Gastrocnemius medialis (tissue), 4 donors: ENCODE results near the gene PTPRN2.

Source experiments
- CTCF ChIP-seq, 5 experiments: fragments of 450-650 bp in 3 of 5; fragments of 200-600 bp in 2 of 5; sonication (generic) in 2 of 5; IDR thresholded peaks in 4 of 5; conservative IDR thresholded peaks in 1 of 5; 1 replicate in 4 of 5; 2 replicates in 1 of 5; pipeline ENCODE4 v1.5.1; 2016 to 2019; ENCODE audit warnings: antibody characterized with exemption in 5 of 5, mild to moderate bottlenecking in 3 of 5, moderate library complexity in 3 of 5
- POLR2A ChIP-seq, 2 donors: fragments of 450-650 bp; IDR thresholded peaks; one replicate each; pipeline ENCODE4 v1.6.1; 2017; ENCODE audit warnings: antibody characterized with exemption in 2 of 2, mild to moderate bottlenecking in 2 of 2, moderate library complexity in 2 of 2

DNA sequence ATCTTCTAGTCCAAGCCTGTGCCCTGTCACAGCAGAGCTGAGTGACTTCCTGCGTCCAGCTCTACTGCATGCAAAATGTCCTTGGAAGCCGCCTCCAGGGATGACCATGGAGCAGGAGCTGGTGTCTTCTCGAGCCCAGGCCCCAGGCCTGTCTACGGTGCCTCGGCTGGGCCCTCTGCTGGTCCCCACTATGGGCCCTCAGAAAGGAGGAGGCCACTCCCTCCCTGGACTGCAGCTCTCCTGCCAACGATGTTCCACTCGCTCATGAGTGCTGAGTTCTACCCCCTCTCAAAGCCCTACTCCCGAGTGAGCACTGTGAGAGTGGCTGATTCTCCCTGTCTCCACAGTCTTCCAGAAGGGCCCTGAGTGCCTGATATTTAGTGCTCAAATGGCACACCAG lies 504.9 kb downstream of the PTPRN2 start:
- TF ChIP-seq CTCF (IDR thresholded peaks at IDR 0.05 in 4 of 5, conservative IDR thresholded peaks at IDR 0.05 in 1 of 5): no peak
- no peak for TF ChIP-seq POLR2A (IDR thresholded peaks at IDR 0.05)
